HepG2 (cell line): ENCODE results near the gene VTI1B. TPM values are rescaled to one million over a fixed set of nuclear protein-coding genes. Genes with fewer than 3 reads are reported as not detected.
A peak's percentile ranks its signal among the peaks of the same experiment; 100 is the strongest.
"Not testable (repeated sequence)": the region's sequence is repeated elsewhere in the genome, so short reads cannot be mapped to it uniquely, and the experiment has no call there.

ENCODE experiments used
- ATAC-seq: fragments of 200-7000 bp; cut with Tn5 transposase; 3 replicates; pipeline ENCODE4 v1.9.1; 2020; ENCODE audit warnings: mild to moderate bottlenecking, moderate library complexity
- BruUV-seq: library from RNA; stranded (reverse); fragments of 400-500 nt; replicated peaks from 2 replicates; lab custom pipeline; 2021; lab: Mats Ljungman, UMichigan
- CTCF ChIA-PET: fragments of 300-600 bp; formaldehyde crosslinking; extraction: SDS; loops from one replicate; lab custom pipeline; 2021; ENCODE audit warnings: low total read pairs, inconsistent platforms, low intra/inter-chr PET ratio; lab: Yijun Ruan, JAX
- POLR2A ChIA-PET: fragments of 350-600 bp; sonication (Branson Sonifier 250); formaldehyde crosslinking; loops from one replicate; lab custom pipeline; 2020; ENCODE audit warnings: antibody characterized with exemption, inconsistent platforms; lab: Yijun Ruan, JAX
- DNase-seq: peaks from one replicate; pipeline ENCODE4 v3.0.0-alpha.2; 2015; ENCODE audit warnings: low spot score
- FAIRE-seq: peaks from 3 replicates; lab custom pipeline; 2011; peaks lifted over from hg19 to GRCh38; lab: Jason Lieb, UNC
- H2AFZ ChIP-seq: one replicate; pipeline ENCODE4 v1.6.1; 2011; ENCODE audit warnings: low read length, inconsistent platforms
- H3K27ac ChIP-seq: fragments of 300-600 bp; 3 replicates; pipeline ENCODE4 v1.8.0; 2011; ENCODE audit warnings: mixed run types, mild to moderate bottlenecking, mixed read lengths, low read length, inconsistent platforms; ENCODE audit not compliant: insufficient read depth; ENCODE audit errors: extremely low read length
- H3K27me3 ChIP-seq, 2 experiments: fragments of 200-600 bp in 1 of 2; 2 replicates in 1 of 2; 3 replicates in 1 of 2; pipeline versions ENCODE4 v1.6.0 to v1.8.0; 2011; ENCODE audit warnings: low read length in 2 of 2, mild to moderate bottlenecking in 2 of 2, moderate library complexity in 2 of 2, inconsistent platforms in 1 of 2; ENCODE audit not compliant: insufficient read depth in 2 of 2, control insufficient read depth in 1 of 2
- H3K36me3 ChIP-seq, 2 experiments: fragments of 200-600 bp in 1 of 2; replicated peaks in 1 of 2; 2 replicates in 1 of 2; 3 replicates in 1 of 2; pipeline versions ENCODE4 v1.5.1 to v1.8.0; 2011; ENCODE audit warnings: low read length in 2 of 2, inconsistent platforms in 1 of 2; ENCODE audit not compliant: insufficient read depth in 2 of 2, control insufficient read depth in 1 of 2
- H3K4me1 ChIP-seq: 2 replicates; pipeline ENCODE4 v1.5.1; 2012; ENCODE audit warnings: low read length, inconsistent platforms; ENCODE audit not compliant: insufficient read depth
- H3K4me2 ChIP-seq: 2 replicates; pipeline ENCODE4 v1.6.0; 2011; ENCODE audit warnings: low read depth, low read length, inconsistent platforms
- H3K4me3 ChIP-seq, 3 experiments: fragments of 200-600 bp in 1 of 3; sonication (generic), shearing (Covaris generic) in 1 of 3; replicated peaks in 1 of 3; 2 replicates each; pipeline ENCODE4 v1.5.1; 2011 to 2016; ENCODE audit warnings: low read length in 3 of 3, inconsistent platforms in 2 of 3, low read depth in 2 of 3, mild to moderate bottlenecking in 2 of 3, control low read depth in 1 of 3, mixed read lengths in 1 of 3; ENCODE audit not compliant: insufficient read depth in 1 of 3
- H3K79me2 ChIP-seq: one replicate; pipeline ENCODE4 v1.6.1; 2011; ENCODE audit warnings: low read length, inconsistent platforms; ENCODE audit not compliant: insufficient read depth
- H3K9ac ChIP-seq: 2 replicates; pipeline ENCODE4 v1.6.0; 2011; ENCODE audit warnings: mild to moderate bottlenecking, low read depth, low read length, inconsistent platforms; ENCODE audit not compliant: insufficient read depth
- H3K9me3 ChIP-seq: 2 replicates; pipeline ENCODE4 v1.5.1; 2012; ENCODE audit warnings: mild to moderate bottlenecking, low read length
- H4K20me1 ChIP-seq: 2 replicates; pipeline ENCODE4 v1.6.0; 2011; ENCODE audit warnings: inconsistent platforms, mild to moderate bottlenecking, low read length, moderate library complexity; ENCODE audit not compliant: insufficient read depth
- FOXO4 ChIP-seq: sonication (generic); formaldehyde crosslinking; conservative IDR thresholded peaks from 2 replicates; pipeline ENCODE4 v1.8.1; 2023; ENCODE audit warnings: missing genetic modification reagents
- ZFP36 ChIP-seq: fragments of 150-350 bp; IDR thresholded peaks from 2 replicates; pipeline ENCODE4 v1.6.1; 2018; ENCODE audit warnings: borderline replicate concordance, low read length, low read depth; ENCODE audit not compliant: partially characterized antibody
- WGBS: methylation state at CpG from one replicate; pipeline ENCODE4 v1.1.6; 2017; ENCODE audit warnings: low lambda C conversion rate; 5-methylcytosine and 5-hydroxymethylcytosine counted together
- in situ Hi-C: cut with HindIII; loops from 2 replicates; pipeline ENCODE4 v1.10.0; 2017; ENCODE audit warnings: low pct_unique_long_range_greater_than_20kb; ENCODE audit not compliant: extremely low pct_ligation_motif_present
- intact Hi-C: fragments of 100-400 bp; cut with micrococcal nuclease; formaldehyde crosslinking; loops from one replicate; pipeline ENCODE4 v1.10.0; 2022; ENCODE audit not compliant: unreplicated experiment
- polyA plus RNA-seq, 8 experiments: library from polyadenylated mRNA; depleted of rRNA in 3 of 8; stranded (reverse) in 7 of 8; unstranded in 1 of 8; fragments of >200 nt; fragmentation: Illumina TruSeq in 4 of 8; extraction: Trizol in 4 of 8; gene quantifications; 2 replicates each; pipeline versions ENCODE4 v1.2.1 to v1.2.3, GENCODE V29; 2011 to 2016; ENCODE audit warnings: low read depth in 4 of 8, missing spikeins in 1 of 8, mixed read lengths in 1 of 8; ENCODE audit not compliant: insufficient read depth in 1 of 8
- total RNA-seq, 5 experiments: library from RNA; depleted of rRNA; stranded (reverse); fragments of >200 nt; fragmentation: Illumina TruSeq; extraction: Trizol; gene quantifications; 2 replicates each; pipeline ENCODE4 v1.2.3, GENCODE V29; 2016; ENCODE audit warnings: low read depth in 1 of 5
- TF ChIP-seq, protein P1 (sequence below): sonication (generic); formaldehyde crosslinking; IDR thresholded peaks from 2 replicates; pipeline ENCODE4 v1.4.0; 2020; ENCODE audit warnings: mild to moderate bottlenecking, missing genetic modification reagents

The VTI1B gene
- total and polyA plus RNA-seq, 2 of the 13 experiments (the other 11 are each of a cell fraction or from before 2014, with no cell fraction given) = 39.0 to 103 TPM

DNA sequence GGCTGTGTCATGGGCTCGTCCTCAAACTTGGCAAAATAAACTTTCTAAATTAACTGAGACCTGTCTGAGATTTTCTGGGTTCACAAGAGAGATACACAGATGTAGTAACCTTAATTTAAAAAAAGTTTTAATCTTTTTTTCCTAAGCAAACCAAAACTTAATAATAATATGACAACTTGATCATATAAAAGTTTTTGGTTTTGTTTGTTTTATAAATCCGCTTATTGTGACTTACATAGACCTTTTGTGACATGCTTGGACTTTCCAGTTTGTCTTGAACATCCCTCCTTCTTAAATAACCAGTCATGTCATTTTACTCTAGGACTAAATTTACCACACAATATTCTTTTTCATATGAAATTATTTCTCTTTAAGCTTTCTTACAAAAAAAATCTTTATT is 35.8 kb upstream of the VTI1B start (continued):
- TF ChIP-seq FOXO4 (CRISPR knock-in tag) = no peak
- TF ChIP-seq, protein P1, sequence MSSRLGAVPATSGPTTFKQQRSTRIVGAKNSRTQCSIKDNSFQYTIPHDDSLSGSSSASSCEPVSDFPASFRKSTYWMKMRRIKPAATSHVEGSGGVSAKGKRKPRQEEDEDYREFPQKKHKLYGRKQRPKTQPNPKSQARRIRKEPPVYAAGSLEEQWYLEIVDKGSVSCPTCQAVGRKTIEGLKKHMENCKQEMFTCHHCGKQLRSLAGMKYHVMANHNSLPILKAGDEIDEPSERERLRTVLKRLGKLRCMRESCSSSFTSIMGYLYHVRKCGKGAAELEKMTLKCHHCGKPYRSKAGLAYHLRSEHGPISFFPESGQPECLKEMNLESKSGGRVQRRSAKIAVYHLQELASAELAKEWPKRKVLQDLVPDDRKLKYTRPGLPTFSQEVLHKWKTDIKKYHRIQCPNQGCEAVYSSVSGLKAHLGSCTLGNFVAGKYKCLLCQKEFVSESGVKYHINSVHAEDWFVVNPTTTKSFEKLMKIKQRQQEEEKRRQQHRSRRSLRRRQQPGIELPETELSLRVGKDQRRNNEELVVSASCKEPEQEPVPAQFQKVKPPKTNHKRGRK (CRISPR knock-in tag) = no peak
- peak; percentile 84 for TF ChIP-seq ZFP36

GRCh38 chr14:67709796-67710195 is 35.4 kb upstream of the VTI1B start:
- H3K36me3 ChIP-seq, BruUV-seq, FAIRE-seq, H3K4me3 ChIP-seq, DNase-seq, H4K20me1 ChIP-seq, H3K27me3 ChIP-seq, ATAC-seq, H3K27ac ChIP-seq, H3K79me2 ChIP-seq, H2AFZ ChIP-seq, CTCF ChIA-PET, H3K9ac ChIP-seq: not testable (repeated sequence)
- Histone ChIP-seq H3K4me1 (peaks cover 23% of the 10 kb centered on the region), H3K4me2 (peak overlapping the region; percentile 23; the same call in 1 of the 2 replicates), H3K9me3 (peaks cover 31% of the 10 kb centered on the region)
- in situ Hi-C loops (loop anchor here (10.0 kb wide), 2 partner anchors 95 to 125 kb away; partner anchors contain the start of gene ARG2), intact Hi-C loops (loop anchor here (10.0 kb wide), 3 partner anchors 55 to 285 kb away; no protein-coding TSS in a partner anchor)
- 5% methylated on average over 1 of the region's 1 CpG for WGBS
- POLR2A ChIA-PET = interaction anchor here (0.6 to 1.3 kb wide), 2 partner anchors 14 to 107 kb away, joined by 3 read pairs; partner anchors contain the start of genes RDH11 and ZFYVE26
